Endothelial cell of umbilical vein (primary cell): ENCODE results near the gene EFHD2. TPM values are rescaled to one million over a fixed set of nuclear protein-coding genes. Genes with fewer than 3 reads are reported as not detected.

ENCODE experiments used
- BruUV-seq: library from RNA; stranded (reverse); fragments of 400-500 nt; replicated peaks from 2 replicates; lab custom pipeline; 2021; lab: Mats Ljungman, UMichigan
- CTCF ChIA-PET: fragments of 300-600, 350-600 bp; sonication (Branson Sonifier 250); formaldehyde crosslinking; loops from one replicate; lab custom pipeline; 2021; ENCODE audit warnings: antibody characterized with exemption, inconsistent platforms; lab: Charles Lee
- POLR2A ChIA-PET: fragments of 300-600, 350-600 bp; sonication (Branson Sonifier 250); formaldehyde crosslinking; loops from one replicate; lab custom pipeline; 2021; ENCODE audit warnings: antibody characterized with exemption, inconsistent platforms; lab: Charles Lee
- DNase-seq: peaks from one replicate; pipeline ENCODE4 v3.0.0-alpha.2; 2011; ENCODE audit warnings: low read depth, low spot score
- FAIRE-seq: peaks from 2 replicates; lab custom pipeline; 2011; peaks lifted over from hg19 to GRCh38; lab: Jason Lieb, UNC
- H2AFZ ChIP-seq: 2 replicates; pipeline ENCODE4 v1.6.0; 2012; ENCODE audit warnings: low read depth, low read length, control low read depth, inconsistent platforms
- H3K27ac ChIP-seq: 2 replicates; pipeline ENCODE4 v1.5.1; 2011; ENCODE audit warnings: low read depth, mild to moderate bottlenecking, control low read depth, low read length, moderate library complexity; ENCODE audit not compliant: insufficient read depth
- H3K27me3 ChIP-seq, 2 experiments: 2 replicates each; pipeline versions ENCODE4 v1.6.0 to v1.6.1; 2011; ENCODE audit warnings: low read length in 2 of 2, mixed read lengths in 1 of 2; ENCODE audit not compliant: control insufficient read depth in 2 of 2, insufficient read depth in 2 of 2
- H3K36me3 ChIP-seq, 2 experiments: 2 replicates in 1 of 2; 3 replicates in 1 of 2; pipeline ENCODE4 v1.5.1; 2011; ENCODE audit warnings: low read length in 2 of 2, mild to moderate bottlenecking in 1 of 2, moderate library complexity in 1 of 2; ENCODE audit not compliant: control insufficient read depth in 2 of 2, insufficient read depth in 2 of 2; ENCODE audit errors: extremely low read depth in 1 of 2
- H3K4me1 ChIP-seq: 3 replicates; pipeline ENCODE4 v1.5.1; 2011; ENCODE audit warnings: mild to moderate bottlenecking, low read length; ENCODE audit not compliant: control insufficient read depth, insufficient read depth; ENCODE audit errors: extremely low read depth
- H3K4me2 ChIP-seq: 2 replicates; pipeline ENCODE4 v1.6.1; 2011; ENCODE audit warnings: low read length, control low read depth, mixed read lengths; ENCODE audit not compliant: insufficient read depth
- H3K4me3 ChIP-seq, 3 experiments: fragments of 200-600 bp in 1 of 3; sonication (generic), shearing (Covaris generic) in 1 of 3; replicated peaks in 1 of 3; 2 replicates each; pipeline ENCODE4 v1.5.1; 2011 to 2016; ENCODE audit warnings: control low read depth in 3 of 3, low read length in 3 of 3, mild to moderate bottlenecking in 2 of 3, inconsistent platforms in 1 of 3, low read depth in 1 of 3, moderate library complexity in 1 of 3; ENCODE audit not compliant: insufficient read depth in 1 of 3
- H3K79me2 ChIP-seq: 2 replicates; pipeline ENCODE4 v1.6.0; 2012; ENCODE audit warnings: low read length, inconsistent platforms; ENCODE audit not compliant: control insufficient read depth, insufficient read depth
- H3K9ac ChIP-seq: replicated peaks from 2 replicates; pipeline ENCODE3; 2011; ENCODE audit warnings: low read length, control low read depth; ENCODE audit not compliant: insufficient read depth; ENCODE audit errors: extremely low read depth
- H3K9me1 ChIP-seq: replicated peaks from 3 replicates; pipeline ENCODE4 v1.6.0; 2011; ENCODE audit warnings: mild to moderate bottlenecking, low read length; ENCODE audit not compliant: control insufficient read depth, insufficient read depth; ENCODE audit errors: extremely low read depth
- H3K9me3 ChIP-seq: replicated peaks from 2 replicates; pipeline ENCODE4 v1.5.1; 2012; ENCODE audit warnings: low read length, inconsistent platforms; ENCODE audit not compliant: control insufficient read depth, insufficient read depth
- H4K20me1 ChIP-seq: replicated peaks from 2 replicates; pipeline ENCODE3; 2011; ENCODE audit warnings: mild to moderate bottlenecking, low read length; ENCODE audit not compliant: control insufficient read depth, insufficient read depth; ENCODE audit errors: extremely low read depth
- CTCF ChIP-seq, 2 donors: IDR thresholded peaks; 1 replicate in 1 of 2; 2 replicates in 1 of 2; pipeline ENCODE4 v1.5.1; 2011; ENCODE audit warnings: low read length in 2 of 2, mild to moderate bottlenecking in 2 of 2, moderate library complexity in 2 of 2, control low read depth in 1 of 2, inconsistent platforms in 1 of 2, low read depth in 1 of 2; ENCODE audit not compliant: insufficient read depth in 1 of 2; ENCODE audit errors: extremely low read depth in 1 of 2
- EZH2 ChIP-seq: IDR thresholded peaks from 2 replicates; pipeline ENCODE4 v1.6.1; 2012; ENCODE audit warnings: borderline replicate concordance, low read depth, mild to moderate bottlenecking, moderate library complexity, low read length, inconsistent platforms; ENCODE audit not compliant: severe bottlenecking
- FOS ChIP-seq: IDR thresholded peaks from 2 replicates; pipeline ENCODE4 v1.6.1; 2011; ENCODE audit warnings: mild to moderate bottlenecking, low read length, moderate library complexity, borderline replicate concordance; ENCODE audit not compliant: insufficient read depth
- GATA2 ChIP-seq: IDR thresholded peaks from 2 replicates; pipeline ENCODE4 v1.7.0; 2011; ENCODE audit warnings: low read depth, mild to moderate bottlenecking, moderate library complexity, mixed read lengths, low read length; ENCODE audit not compliant: insufficient read length, insufficient read depth
- JUN ChIP-seq: IDR thresholded peaks from 2 replicates; pipeline ENCODE4 v1.6.1; 2011; ENCODE audit warnings: borderline replicate concordance, low read depth; ENCODE audit not compliant: insufficient read length, insufficient read depth
- MAX ChIP-seq: IDR thresholded peaks from 2 replicates; pipeline ENCODE4 v1.6.1; 2011; ENCODE audit not compliant: insufficient read depth, insufficient read length
- MYC ChIP-seq: IDR thresholded peaks from one replicate; pipeline ENCODE4 v1.6.1; 2011; ENCODE audit warnings: mild to moderate bottlenecking, low read depth, low read length
- POLR2A ChIP-seq: IDR thresholded peaks from 2 replicates; pipeline ENCODE4 v1.6.1; 2012; ENCODE audit warnings: low read depth, mild to moderate bottlenecking, control low read depth, low read length
- POLR2AphosphoS5 ChIP-seq: IDR thresholded peaks from 2 replicates; pipeline ENCODE4 v1.6.1; 2012; ENCODE audit warnings: low read depth, mild to moderate bottlenecking, control low read depth, low read length, moderate library complexity; ENCODE audit not compliant: insufficient read depth
- dilution Hi-C: fragments of 300-500 bp; cut with MboI; formaldehyde crosslinking; loops from one replicate; pipeline ENCODE4 v1.15.0; 2019; ENCODE audit warnings: low sequenced_read_pairs; ENCODE audit not compliant: extremely low pct_ligation_motif_present
- intact Hi-C: fragments of 100-400 bp; cut with micrococcal nuclease; formaldehyde crosslinking; loops from one replicate; pipeline ENCODE4 v1.10.0; 2022
- polyA plus RNA-seq, 4 experiments: library from polyadenylated mRNA; depleted of rRNA in 3 of 4; stranded (reverse) in 3 of 4; unstranded in 1 of 4; fragments of >200 nt; gene quantifications; 2 replicates each; pipeline versions ENCODE4 v1.2.1 to v1.2.3, GENCODE V29; 2011 to 2012; ENCODE audit warnings: missing spikeins in 1 of 4
- total RNA-seq: library from RNA; stranded (reverse); gene quantifications from 2 replicates; pipeline ENCODE4 v1.2.3, GENCODE V29; 2021

Gene EFHD2
- total and polyA plus RNA-seq, 2 donors (not counting 3 experiments of a cell fraction or from before 2014, with no cell fraction given), result 50.2 to 73.5 TPM

- no peak for TF ChIP-seq MYC
- no peak for TF ChIP-seq FOS
- no peak for TF ChIP-seq POLR2A
- no peak for TF ChIP-seq MAX
- no peak for TF ChIP-seq GATA2
- TF ChIP-seq JUN, result no peak
- TF ChIP-seq POLR2AphosphoS5, result no peak
- no peak for TF ChIP-seq EZH2
- TF ChIP-seq CTCF (IDR thresholded peaks at IDR 0.05; ENCODE audit: extremely low read depth in 1 of 2, insufficient read depth in 1 of 2, low read depth in 1 of 2, low read length in 2 of 2), result no peak
- Histone ChIP-seq H3K27ac (no peak overlapping the region), H3K27me3 (peaks cover 0 to 2% of the 10 kb centered on the region in 2 experiments), H3K9ac (no peak overlapping the region), H3K9me3 (no peaks in the 10 kb centered on the region), H3K4me3 (no peak overlapping the region), H3K79me2 (no peaks in the 10 kb centered on the region), H3K36me3 (no peaks in the 10 kb centered on the region), H3K4me1 (no peaks in the 10 kb centered on the region), H3K9me1 (no peaks in the 10 kb centered on the region), H4K20me1 (no peaks in the 10 kb centered on the region), H3K4me2 (no peak overlapping the region), H2AFZ (no peak overlapping the region)
- DNase-seq, result no peak
- ChIA-PET CTCF (interaction anchor here (1.1 kb wide), 1 partner anchor 52 kb away, joined by 3 read pairs; no protein-coding TSS in a partner anchor), POLR2A (no interaction called here)
- dilution Hi-C loops (no loop called here), intact Hi-C loops (no loop called here)
- BruUV-seq, result no TSS peak
- no peak for FAIRE-seq
Observed at GRCh38 chr1:15380601-15381508, 28.8 kb upstream of the EFHD2 start.
